Mucosa of descending colon (tissue), 3 donors: ENCODE measurements around the gene ZGRF1. TPM values are rescaled to one million over a fixed set of nuclear protein-coding genes. Genes with fewer than 3 reads are reported as not detected.
A peak's percentile ranks its signal among the peaks of the same experiment; 100 is the strongest.
"Not testable (repeated sequence)": the region's sequence is repeated elsewhere in the genome, so short reads cannot be mapped to it uniquely, and the experiment has no call there.

ENCODE experiments used
- ATAC-seq: fragments of 200-7000 bp; cut with Tn5 transposase; one replicate; pipeline ENCODE4 v1.9.1; 2020; ENCODE audit warnings: mild to moderate bottlenecking, moderate library complexity
- DNase-seq, 3 donors: peaks; one replicate each; pipeline ENCODE4 v3.0.0-alpha.2; 2020
- H3K36me3 ChIP-seq: fragments of 200-600 bp; one replicate; pipeline ENCODE4 v1.8.0; 2021; ENCODE audit warnings: low read depth, mild to moderate bottlenecking
- H3K4me1 ChIP-seq: fragments of 200-600 bp; one replicate; pipeline ENCODE4 v1.8.0; 2021; ENCODE audit warnings: low read depth, mild to moderate bottlenecking
- H3K4me3 ChIP-seq: fragments of 200-600 bp; one replicate; pipeline ENCODE4 v1.8.0; 2021; ENCODE audit warnings: mild to moderate bottlenecking
- H3K9me3 ChIP-seq: fragments of 200-600 bp; one replicate; pipeline ENCODE4 v1.8.0; 2021; ENCODE audit warnings: mild to moderate bottlenecking
- CTCF ChIP-seq: fragments of 200-600 bp; IDR thresholded peaks from one replicate; pipeline ENCODE4 v1.8.0; 2022; ENCODE audit warnings: antibody characterized with exemption, mild to moderate bottlenecking
- intact Hi-C, 2 donors: fragments of 100-400 bp; cut with DNase I in 1 of 2; cut with micrococcal nuclease in 1 of 2; formaldehyde crosslinking; loops; one replicate each; pipeline versions ENCODE4 v1.11.0 to v1.11.1; 2022; cut with DNase I, micrococcal nuclease
- total RNA-seq, 3 donors: library from RNA; stranded (reverse); fragmentation: NEBNext Ultra II Directional in 2 of 3; extraction: Animal tissue kit (Norgen Biotek cat#: 25700) in 2 of 3; gene quantifications; one replicate each; pipeline versions ENCODE4 v1.2.1 to v1.2.4, GENCODE V29; 2021 to 2023
- donor health status: DM: no; HTN: no; CAD: no; lungs with moderate emphysema.
- donor health status: DM: no; HTN: no; CAD: no.
- donor health status: DM: no; HTN: yes; CAD: no.

Gene ZGRF1
- total RNA-seq, 3 donors from 2014 or later: 2.6 to 6.8 (median 3.7) TPM

- TF ChIP-seq CTCF: peak; percentile 11
- Histone ChIP-seq H3K36me3 (no peaks in the 10 kb centered on the region), H3K9me3 (no peaks in the 10 kb centered on the region), H3K4me1 (peaks cover 7% of the 10 kb centered on the region), H3K4me3 (no peak overlapping the region)
- intact Hi-C loops: loop anchor here (10.0 kb wide), 2 partner anchors 131 to 301 kb away; no protein-coding TSS in a partner anchor
- DNase-seq: peak in 1 of 3 donors; percentile 12
- ATAC-seq: no peak
Measured at GRCh38 chr4:112633477-112634235, 3.1 kb downstream of the ZGRF1 start.

GRCh38 chr4:112626228-112626627 lies 10.5 kb downstream of the ZGRF1 start:
- intact Hi-C loops: no loop called here
- H3K9me3 ChIP-seq: no peaks in the 10 kb centered on the region
- no peak overlapping the region for H3K4me3 ChIP-seq
- no peaks in the 10 kb centered on the region for H3K4me1 ChIP-seq
- no peaks in the 10 kb centered on the region for H3K36me3 ChIP-seq
- DNase-seq (no peak), ATAC-seq (no peak)
- no peak for TF ChIP-seq CTCF

- no peaks in the 10 kb centered on the region for H3K9me3 ChIP-seq
- no peak overlapping the region for H3K4me3 ChIP-seq
- intact Hi-C loops: no loop called here
- no peaks in the 10 kb centered on the region for H3K4me1 ChIP-seq
- H3K36me3 ChIP-seq: no peaks in the 10 kb centered on the region
- TF ChIP-seq CTCF: no peak
- DNase-seq (no peak), ATAC-seq (no peak)
Measured at GRCh38 chr4:112616984-112617383, 19.7 kb downstream of the ZGRF1 start.

GRCh38 chr4:112612814-112613213 lies 23.9 kb downstream of the ZGRF1 start:
- DNase-seq, intact Hi-C loops, H3K9me3 ChIP-seq, ATAC-seq, H3K4me3 ChIP-seq, H3K36me3 ChIP-seq, H3K4me1 ChIP-seq: not testable (repeated sequence)

- peaks cover 4% of the 10 kb centered on the region for H3K4me1 ChIP-seq
- no peaks in the 10 kb centered on the region for H3K9me3 ChIP-seq
- ATAC-seq (peak; percentile 72), DNase-seq (peak in 1 of 3 donors; percentile 76)
- intact Hi-C loops: no loop called here
- peak; percentile 28 for TF ChIP-seq CTCF
- H3K4me3 ChIP-seq: no peak overlapping the region
- H3K36me3 ChIP-seq: no peaks in the 10 kb centered on the region
Measured at GRCh38 chr4:112604589-112604988, 32.1 kb downstream of the ZGRF1 start.

GRCh38 chr4:112594993-112595392 lies 41.7 kb downstream of the ZGRF1 start:
- no peak for DNase-seq
- H3K36me3 ChIP-seq: no peaks in the 10 kb centered on the region
- ATAC-seq: no peak
- TF ChIP-seq CTCF: no peak
- H3K4me1 ChIP-seq: no peaks in the 10 kb centered on the region
- H3K4me3 ChIP-seq: no peak overlapping the region
- no peaks in the 10 kb centered on the region for H3K9me3 ChIP-seq
- intact Hi-C loops: no loop called here
